K562 (cell line): Measurements from ENCODE around the gene GFRA1.

ENCODE experiments used
- BACH1 ChIP-seq: fragments of 200-800 bp; sonication (Bioruptor generic); IDR thresholded peaks from 2 replicates; pipeline ENCODE4 v1.6.1; 2016; ENCODE audit warnings: missing genetic modification characterization, missing compliant biosample characterization
- GATA2 ChIP-seq: sonication (generic); formaldehyde crosslinking; IDR thresholded peaks from 2 replicates; pipeline ENCODE4 v1.4.0; 2020; ENCODE audit warnings: mild to moderate bottlenecking, missing genetic modification reagents
- KAT7 ChIP-seq: sonication (generic); formaldehyde crosslinking; IDR thresholded peaks from 2 replicates; pipeline ENCODE4 v1.8.0; 2022; ENCODE audit warnings: missing genetic modification reagents, mild to moderate bottlenecking, borderline replicate concordance
- RHOXF2B ChIP-seq: fragments of 250-450 bp; sonication (Bioruptor Pico); conservative IDR thresholded peaks from 2 replicates; pipeline ENCODE4 v1.5.1; 2021
- XRCC4 ChIP-seq: IDR thresholded peaks from one replicate; pipeline ENCODE4 v1.6.1; 2011; ENCODE audit not compliant: insufficient read depth, insufficient read length; ENCODE audit errors: extremely low read depth
- ZEB2 ChIP-seq: fragments of 450-650 bp; IDR thresholded peaks from 2 replicates; pipeline ENCODE4 v1.6.1; 2016
- ZNF24 ChIP-seq: fragments of 450-650 bp; IDR thresholded peaks from 2 replicates; pipeline ENCODE4 v1.6.1; 2016
- TF ChIP-seq, protein P1 (sequence below): sonication (generic); formaldehyde crosslinking; IDR thresholded peaks from 2 replicates; pipeline ENCODE4 v1.8.1; 2022; ENCODE audit warnings: missing genetic modification reagents
- TF ChIP-seq, protein P2 (sequence below), 3 experiments: IDR thresholded peaks in 2 of 3; conservative IDR thresholded peaks in 1 of 3; 2 replicates each; pipeline ENCODE4 v1.5.1; 2011 to 2012; ENCODE audit warnings: low read length in 3 of 3, mild to moderate bottlenecking in 3 of 3, control low read depth in 2 of 3, improper control_type of control experiment in 1 of 3, inconsistent platforms in 1 of 3, low read depth in 1 of 3, mixed read lengths in 1 of 3, moderate library complexity in 1 of 3; ENCODE audit not compliant: insufficient read depth in 2 of 3
- TF ChIP-seq, protein P3 (sequence below), 2 experiments: fragments of 450-650 bp in 1 of 2; sonication (generic) in 1 of 2; formaldehyde crosslinking in 1 of 2; IDR thresholded peaks; 2 replicates each; pipeline versions ENCODE4 v1.7.1 to v1.9.0; 2016 to 2022; ENCODE audit warnings: inconsistent platforms in 1 of 2, mild to moderate bottlenecking in 1 of 2, missing genetic modification reagents in 1 of 2

DNA sequence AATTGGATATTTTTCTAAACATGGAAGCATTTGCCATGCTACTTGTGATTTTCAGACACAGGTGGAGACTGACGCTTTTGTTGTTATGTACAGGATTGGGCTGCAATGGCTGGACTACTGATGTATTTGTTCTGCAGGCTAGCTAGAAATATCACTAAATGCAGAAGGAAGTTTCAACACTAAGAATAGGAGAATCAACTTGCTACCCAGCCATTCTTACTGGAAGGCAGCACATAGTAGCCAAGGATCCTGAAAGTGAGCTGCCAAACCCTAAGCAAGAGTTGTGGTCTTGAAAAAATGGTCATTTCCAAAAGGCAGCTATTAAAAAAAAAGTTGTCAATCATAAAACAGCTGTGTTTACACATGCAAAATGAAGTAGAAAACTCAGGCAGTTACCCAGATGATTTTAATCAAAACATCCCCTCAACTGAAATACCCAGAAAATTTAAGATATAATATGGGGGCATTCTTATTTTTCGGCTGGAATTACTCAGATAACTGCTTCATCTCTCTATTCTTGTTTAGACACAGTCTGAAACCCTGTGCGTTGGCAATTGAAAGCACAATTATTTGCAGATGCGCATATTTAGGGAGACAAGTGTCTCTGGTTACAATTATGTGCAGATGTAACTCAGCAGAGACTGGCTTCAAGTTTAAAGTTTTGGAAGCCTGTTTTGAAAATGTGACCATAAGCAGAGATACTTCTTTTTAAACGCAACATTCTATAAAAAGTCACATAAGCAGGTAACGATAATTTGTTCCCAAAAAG lies 31.2 kb downstream of the GFRA1 start:
- TF ChIP-seq ZNF24 (no peak), BACH1 (tag) (no peak), RHOXF2B (CRISPR knock-in tag) (no peak), ZEB2 (no peak), KAT7 (CRISPR knock-in tag) (no peak), GATA2 (CRISPR knock-in tag) (no peak), XRCC4 (no peak)
- TF ChIP-seq, protein P1, sequence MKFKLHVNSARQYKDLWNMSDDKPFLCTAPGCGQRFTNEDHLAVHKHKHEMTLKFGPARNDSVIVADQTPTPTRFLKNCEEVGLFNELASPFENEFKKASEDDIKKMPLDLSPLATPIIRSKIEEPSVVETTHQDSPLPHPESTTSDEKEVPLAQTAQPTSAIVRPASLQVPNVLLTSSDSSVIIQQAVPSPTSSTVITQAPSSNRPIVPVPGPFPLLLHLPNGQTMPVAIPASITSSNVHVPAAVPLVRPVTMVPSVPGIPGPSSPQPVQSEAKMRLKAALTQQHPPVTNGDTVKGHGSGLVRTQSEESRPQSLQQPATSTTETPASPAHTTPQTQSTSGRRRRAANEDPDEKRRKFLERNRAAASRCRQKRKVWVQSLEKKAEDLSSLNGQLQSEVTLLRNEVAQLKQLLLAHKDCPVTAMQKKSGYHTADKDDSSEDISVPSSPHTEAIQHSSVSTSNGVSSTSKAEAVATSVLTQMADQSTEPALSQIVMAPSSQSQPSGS: no peak
- TF ChIP-seq, protein P2, sequence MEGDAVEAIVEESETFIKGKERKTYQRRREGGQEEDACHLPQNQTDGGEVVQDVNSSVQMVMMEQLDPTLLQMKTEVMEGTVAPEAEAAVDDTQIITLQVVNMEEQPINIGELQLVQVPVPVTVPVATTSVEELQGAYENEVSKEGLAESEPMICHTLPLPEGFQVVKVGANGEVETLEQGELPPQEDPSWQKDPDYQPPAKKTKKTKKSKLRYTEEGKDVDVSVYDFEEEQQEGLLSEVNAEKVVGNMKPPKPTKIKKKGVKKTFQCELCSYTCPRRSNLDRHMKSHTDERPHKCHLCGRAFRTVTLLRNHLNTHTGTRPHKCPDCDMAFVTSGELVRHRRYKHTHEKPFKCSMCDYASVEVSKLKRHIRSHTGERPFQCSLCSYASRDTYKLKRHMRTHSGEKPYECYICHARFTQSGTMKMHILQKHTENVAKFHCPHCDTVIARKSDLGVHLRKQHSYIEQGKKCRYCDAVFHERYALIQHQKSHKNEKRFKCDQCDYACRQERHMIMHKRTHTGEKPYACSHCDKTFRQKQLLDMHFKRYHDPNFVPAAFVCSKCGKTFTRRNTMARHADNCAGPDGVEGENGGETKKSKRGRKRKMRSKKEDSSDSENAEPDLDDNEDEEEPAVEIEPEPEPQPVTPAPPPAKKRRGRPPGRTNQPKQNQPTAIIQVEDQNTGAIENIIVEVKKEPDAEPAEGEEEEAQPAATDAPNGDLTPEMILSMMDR (IDR thresholded peaks at IDR 0.05 in 2 of 3, conservative IDR thresholded peaks at IDR 0.05 in 1 of 3; ENCODE audit: insufficient read depth in 2 of 3, low read depth in 1 of 3, low read length in 3 of 3): no peak
- TF ChIP-seq, protein P3, sequence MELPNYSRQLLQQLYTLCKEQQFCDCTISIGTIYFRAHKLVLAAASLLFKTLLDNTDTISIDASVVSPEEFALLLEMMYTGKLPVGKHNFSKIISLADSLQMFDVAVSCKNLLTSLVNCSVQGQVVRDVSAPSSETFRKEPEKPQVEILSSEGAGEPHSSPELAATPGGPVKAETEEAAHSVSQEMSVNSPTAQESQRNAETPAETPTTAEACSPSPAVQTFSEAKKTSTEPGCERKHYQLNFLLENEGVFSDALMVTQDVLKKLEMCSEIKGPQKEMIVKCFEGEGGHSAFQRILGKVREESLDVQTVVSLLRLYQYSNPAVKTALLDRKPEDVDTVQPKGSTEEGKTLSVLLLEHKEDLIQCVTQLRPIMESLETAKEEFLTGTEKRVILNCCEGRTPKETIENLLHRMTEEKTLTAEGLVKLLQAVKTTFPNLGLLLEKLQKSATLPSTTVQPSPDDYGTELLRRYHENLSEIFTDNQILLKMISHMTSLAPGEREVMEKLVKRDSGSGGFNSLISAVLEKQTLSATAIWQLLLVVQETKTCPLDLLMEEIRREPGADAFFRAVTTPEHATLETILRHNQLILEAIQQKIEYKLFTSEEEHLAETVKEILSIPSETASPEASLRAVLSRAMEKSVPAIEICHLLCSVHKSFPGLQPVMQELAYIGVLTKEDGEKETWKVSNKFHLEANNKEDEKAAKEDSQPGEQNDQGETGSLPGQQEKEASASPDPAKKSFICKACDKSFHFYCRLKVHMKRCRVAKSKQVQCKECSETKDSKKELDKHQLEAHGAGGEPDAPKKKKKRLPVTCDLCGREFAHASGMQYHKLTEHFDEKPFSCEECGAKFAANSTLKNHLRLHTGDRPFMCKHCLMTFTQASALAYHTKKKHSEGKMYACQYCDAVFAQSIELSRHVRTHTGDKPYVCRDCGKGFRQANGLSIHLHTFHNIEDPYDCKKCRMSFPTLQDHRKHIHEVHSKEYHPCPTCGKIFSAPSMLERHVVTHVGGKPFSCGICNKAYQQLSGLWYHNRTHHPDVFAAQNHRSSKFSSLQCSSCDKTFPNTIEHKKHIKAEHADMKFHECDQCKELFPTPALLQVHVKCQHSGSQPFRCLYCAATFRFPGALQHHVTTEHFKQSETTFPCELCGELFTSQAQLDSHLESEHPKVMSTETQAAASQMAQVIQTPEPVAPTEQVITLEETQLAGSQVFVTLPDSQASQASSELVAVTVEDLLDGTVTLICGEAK (IDR thresholded peaks at IDR 0.05): no peak
- TF ChIP-seq, protein P3 (CRISPR knock-in tag; IDR thresholded peaks at IDR 0.05): no peak
